ENCODE measurements around the gene SLC6A1. TPM values are rescaled to one million over a fixed set of nuclear protein-coding genes. Genes with fewer than 3 reads are reported as not detected.

The SLC6A1 gene
- polyA plus RNA-seq, 1 of the 3 experiments (the other 2 are of a cell fraction) = not detected

DNA sequence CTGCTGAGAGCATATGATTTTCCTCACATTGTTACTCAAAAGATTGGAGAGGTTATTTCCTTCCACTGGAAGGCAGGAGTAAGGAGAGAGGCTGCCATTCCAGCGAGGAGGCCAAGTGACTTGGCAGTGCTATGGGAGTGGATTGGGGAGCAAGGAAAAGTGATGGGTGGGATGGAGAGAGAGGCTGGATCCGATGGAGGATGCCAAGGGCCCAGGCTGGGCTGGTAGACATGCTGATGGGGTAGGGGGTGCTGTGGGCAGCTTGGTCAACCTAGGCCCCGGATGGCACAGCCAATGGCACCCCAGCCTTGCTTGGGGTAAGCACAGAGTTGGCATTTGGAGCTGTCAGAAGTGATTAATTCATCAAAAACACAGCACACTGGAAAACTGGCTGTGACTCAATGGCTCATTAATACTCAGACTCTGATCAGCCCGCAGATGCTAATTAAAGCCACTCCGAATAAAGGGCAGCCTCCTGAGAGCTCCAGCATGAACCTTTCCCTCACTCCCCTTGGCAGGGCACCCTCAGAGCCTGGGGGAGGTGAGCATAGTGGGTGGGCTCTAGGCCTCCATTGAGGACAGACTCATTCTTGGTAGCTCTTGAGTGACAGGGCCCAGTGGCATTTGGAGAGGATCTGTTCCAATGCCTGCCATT is 22.1 kb upstream of the SLC6A1 start:
- no peaks in the 10 kb centered on the region for H3F3A ChIP-seq (replicated peaks; ENCODE audit: insufficient read depth)
- no peak overlapping the region for H3K27ac ChIP-seq (ENCODE audit: low read depth in 2 of 2, low read length in 1 of 2)
- DNase-seq = no peak
- no peaks in the 10 kb centered on the region for H3K36me3 ChIP-seq (replicated peaks in 1 of 2; ENCODE audit: control insufficient read depth in 1 of 2, insufficient read depth in 2 of 2, low read length in 1 of 2)
- ChIA-PET CTCF (interaction anchor here (1.1 to 2.6 kb wide), 4 partner anchors 8 to 90 kb away, joined by 4 to 12 read pairs (median 4); no protein-coding TSS in a partner anchor), POLR2A (no interaction called here)
- WGBS (ENCODE audit: low lambda C conversion rate) = 11% methylated on average over 3 of the region's 5 CpGs
- H2AFZ ChIP-seq (ENCODE audit: low read depth) = no peak overlapping the region
- H3K4me3 ChIP-seq (ENCODE audit: low read depth in 2 of 2, low read length in 1 of 2) = no peak overlapping the region
- no peaks in the 10 kb centered on the region for H3K79me2 ChIP-seq (ENCODE audit: insufficient read depth)
- no peaks in the 10 kb centered on the region for H3K9me3 ChIP-seq
- H3K4me2 ChIP-seq = no peak overlapping the region
- TF ChIP-seq REST (IDR thresholded peaks at IDR 0.05; ENCODE audit: low read depth, low read length) (no peak), CHD2 (IDR thresholded peaks at IDR 0.05; ENCODE audit: low read length, partially characterized antibody) (no peak), NRF1 (IDR thresholded peaks at IDR 0.05; ENCODE audit: low read depth, low read length) (no peak), RCOR1 (IDR thresholded peaks at IDR 0.05; ENCODE audit: low read length) (no peak), SIN3A (IDR thresholded peaks at IDR 0.05; ENCODE audit: borderline replicate concordance, low read depth, low read length) (no peak), EZH2phosphoT487 (IDR thresholded peaks at IDR 0.05; ENCODE audit: borderline replicate concordance, low read depth) (no peak), TCF12 (IDR thresholded peaks at IDR 0.05) (no peak), SMC3 (IDR thresholded peaks at IDR 0.05; ENCODE audit: low read depth, low read length) (no peak), TEAD4 (IDR thresholded peaks at IDR 0.05; ENCODE audit: borderline replicate concordance, insufficient read depth) (no peak), POLR2AphosphoS5 (IDR thresholded peaks at IDR 0.05; ENCODE audit: low read depth, low read length) (no peak), PBX3 (IDR thresholded peaks at IDR 0.05) (no peak)
- H3K27me3 ChIP-seq (ENCODE audit: insufficient read depth) = no peaks in the 10 kb centered on the region
- H4K20me1 ChIP-seq (ENCODE audit: insufficient read depth) = no peaks in the 10 kb centered on the region
- H3K9ac ChIP-seq = no peak overlapping the region
- H3K9me2 ChIP-seq = no peaks in the 10 kb centered on the region
- H3K4me1 ChIP-seq (ENCODE audit: control insufficient read depth in 1 of 2, insufficient read depth in 2 of 2, low read depth in 1 of 2, low read length in 1 of 2) = peaks cover 0 to 7% of the 10 kb centered on the region in 2 experiments; a peak in 1 of 4 replicates
